ENCODE results near the gene TP53I11. TPM values are rescaled to one million over a fixed set of nuclear protein-coding genes. Genes with fewer than 3 reads are reported as not detected.

Gene TP53I11
- total and polyA plus RNA-seq, 2 of the 13 experiments (the other 11 are each of a cell fraction or from before 2014, with no cell fraction given) = not detected

DNA sequence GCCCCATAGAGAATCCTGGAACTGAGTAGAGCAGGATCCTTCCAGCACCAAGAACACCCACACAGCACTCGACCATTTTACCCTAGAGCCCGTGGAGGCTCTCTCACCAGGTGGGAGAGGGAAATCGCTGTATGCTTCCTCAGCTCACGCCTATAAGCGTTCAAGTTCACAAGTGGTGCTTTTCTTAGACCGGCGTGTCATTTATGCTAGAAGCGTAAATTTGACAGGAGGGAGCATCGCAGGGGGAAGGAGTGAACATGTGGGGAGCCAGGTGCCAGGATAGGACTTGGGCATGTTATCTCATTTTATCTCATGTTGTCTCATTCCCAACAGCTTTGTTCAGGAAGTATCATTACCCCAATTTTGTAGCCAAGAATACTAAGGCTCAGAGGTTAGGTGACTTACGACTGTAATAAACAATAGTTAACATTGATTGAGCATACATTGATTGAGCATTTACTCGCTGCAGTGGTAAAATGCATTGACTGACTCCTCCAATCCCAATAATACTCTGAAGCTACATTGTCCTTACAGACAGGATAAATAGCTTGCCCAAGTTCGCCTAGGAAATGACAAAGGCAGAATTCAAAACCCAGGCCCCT lies 19.1 kb upstream of the TP53I11 start:
- WGBS (ENCODE audit: low lambda C conversion rate) = 45% methylated on average over 7 of the region's 12 CpGs
- Histone ChIP-seq H3K27ac (ENCODE audit: extremely low read length, insufficient read depth, low read length) (no peak overlapping the region), H3K36me3 (replicated peaks in 1 of 2; ENCODE audit: control insufficient read depth in 1 of 2, insufficient read depth in 2 of 2, low read length in 2 of 2) (no peaks in the 10 kb centered on the region), H2AFZ (ENCODE audit: low read length) (no peak overlapping the region), H3K4me3 (replicated peaks in 1 of 3; ENCODE audit: insufficient read depth in 1 of 3, low read depth in 2 of 3, low read length in 3 of 3) (no peak overlapping the region), H3K9ac (ENCODE audit: insufficient read depth, low read depth, low read length) (no peak overlapping the region), H4K20me1 (ENCODE audit: insufficient read depth, low read length) (no peaks in the 10 kb centered on the region), H3K79me2 (ENCODE audit: insufficient read depth, low read length) (no peaks in the 10 kb centered on the region), H3K27me3 (ENCODE audit: control insufficient read depth in 1 of 2, insufficient read depth in 2 of 2, low read length in 2 of 2) (peaks cover 0 to 25% of the 10 kb centered on the region in 2 experiments; a peak in 4 of 5 replicates), H3K9me3 (ENCODE audit: low read length) (no peaks in the 10 kb centered on the region), H3K4me1 (ENCODE audit: insufficient read depth, low read length) (no peaks in the 10 kb centered on the region), H3K4me2 (ENCODE audit: low read depth, low read length) (no peak overlapping the region)
- BruUV-seq (replicated peaks) = no TSS peak
- DNase-seq (ENCODE audit: low spot score) (no peak), FAIRE-seq (no peak), ATAC-seq (no peak)
- intact Hi-C loops (cut with micrococcal nuclease; ENCODE audit: unreplicated experiment) (no loop called here), in situ Hi-C loops (cut with HindIII; ENCODE audit: extremely low pct_ligation_motif_present, low pct_unique_long_range_greater_than_20kb) (no loop called here)
- ChIA-PET POLR2A (no interaction called here), CTCF (ENCODE audit: low intra/inter-chr PET ratio, low total read pairs) (no interaction called here)
- no peak for TF ChIP-seq KLF12 (CRISPR knock-in tag; IDR thresholded peaks at IDR 0.05; ENCODE audit: borderline replicate concordance)
- TF ChIP-seq, protein P1, sequence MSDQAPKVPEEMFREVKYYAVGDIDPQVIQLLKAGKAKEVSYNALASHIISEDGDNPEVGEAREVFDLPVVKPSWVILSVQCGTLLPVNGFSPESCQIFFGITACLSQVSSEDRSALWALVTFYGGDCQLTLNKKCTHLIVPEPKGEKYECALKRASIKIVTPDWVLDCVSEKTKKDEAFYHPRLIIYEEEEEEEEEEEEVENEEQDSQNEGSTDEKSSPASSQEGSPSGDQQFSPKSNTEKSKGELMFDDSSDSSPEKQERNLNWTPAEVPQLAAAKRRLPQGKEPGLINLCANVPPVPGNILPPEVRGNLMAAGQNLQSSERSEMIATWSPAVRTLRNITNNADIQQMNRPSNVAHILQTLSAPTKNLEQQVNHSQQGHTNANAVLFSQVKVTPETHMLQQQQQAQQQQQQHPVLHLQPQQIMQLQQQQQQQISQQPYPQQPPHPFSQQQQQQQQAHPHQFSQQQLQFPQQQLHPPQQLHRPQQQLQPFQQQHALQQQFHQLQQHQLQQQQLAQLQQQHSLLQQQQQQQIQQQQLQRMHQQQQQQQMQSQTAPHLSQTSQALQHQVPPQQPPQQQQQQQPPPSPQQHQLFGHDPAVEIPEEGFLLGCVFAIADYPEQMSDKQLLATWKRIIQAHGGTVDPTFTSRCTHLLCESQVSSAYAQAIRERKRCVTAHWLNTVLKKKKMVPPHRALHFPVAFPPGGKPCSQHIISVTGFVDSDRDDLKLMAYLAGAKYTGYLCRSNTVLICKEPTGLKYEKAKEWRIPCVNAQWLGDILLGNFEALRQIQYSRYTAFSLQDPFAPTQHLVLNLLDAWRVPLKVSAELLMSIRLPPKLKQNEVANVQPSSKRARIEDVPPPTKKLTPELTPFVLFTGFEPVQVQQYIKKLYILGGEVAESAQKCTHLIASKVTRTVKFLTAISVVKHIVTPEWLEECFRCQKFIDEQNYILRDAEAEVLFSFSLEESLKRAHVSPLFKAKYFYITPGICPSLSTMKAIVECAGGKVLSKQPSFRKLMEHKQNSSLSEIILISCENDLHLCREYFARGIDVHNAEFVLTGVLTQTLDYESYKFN (CRISPR knock-in tag; conservative IDR thresholded peaks at IDR 0.05) = no peak
- TF ChIP-seq, protein P2, sequence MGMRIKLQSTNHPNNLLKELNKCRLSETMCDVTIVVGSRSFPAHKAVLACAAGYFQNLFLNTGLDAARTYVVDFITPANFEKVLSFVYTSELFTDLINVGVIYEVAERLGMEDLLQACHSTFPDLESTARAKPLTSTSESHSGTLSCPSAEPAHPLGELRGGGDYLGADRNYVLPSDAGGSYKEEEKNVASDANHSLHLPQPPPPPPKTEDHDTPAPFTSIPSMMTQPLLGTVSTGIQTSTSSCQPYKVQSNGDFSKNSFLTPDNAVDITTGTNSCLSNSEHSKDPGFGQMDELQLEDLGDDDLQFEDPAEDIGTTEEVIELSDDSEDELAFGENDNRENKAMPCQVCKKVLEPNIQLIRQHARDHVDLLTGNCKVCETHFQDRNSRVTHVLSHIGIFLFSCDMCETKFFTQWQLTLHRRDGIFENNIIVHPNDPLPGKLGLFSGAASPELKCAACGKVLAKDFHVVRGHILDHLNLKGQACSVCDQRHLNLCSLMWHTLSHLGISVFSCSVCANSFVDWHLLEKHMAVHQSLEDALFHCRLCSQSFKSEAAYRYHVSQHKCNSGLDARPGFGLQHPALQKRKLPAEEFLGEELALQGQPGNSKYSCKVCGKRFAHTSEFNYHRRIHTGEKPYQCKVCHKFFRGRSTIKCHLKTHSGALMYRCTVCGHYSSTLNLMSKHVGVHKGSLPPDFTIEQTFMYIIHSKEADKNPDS (CRISPR knock-in tag; IDR thresholded peaks at IDR 0.05) = no peak
- TF ChIP-seq, protein P3, sequence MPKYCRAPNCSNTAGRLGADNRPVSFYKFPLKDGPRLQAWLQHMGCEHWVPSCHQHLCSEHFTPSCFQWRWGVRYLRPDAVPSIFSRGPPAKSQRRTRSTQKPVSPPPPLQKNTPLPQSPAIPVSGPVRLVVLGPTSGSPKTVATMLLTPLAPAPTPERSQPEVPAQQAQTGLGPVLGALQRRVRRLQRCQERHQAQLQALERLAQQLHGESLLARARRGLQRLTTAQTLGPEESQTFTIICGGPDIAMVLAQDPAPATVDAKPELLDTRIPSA (CRISPR knock-in tag; IDR thresholded peaks at IDR 0.05; ENCODE audit: borderline replicate concordance) = no peak
- TF ChIP-seq ERF (CRISPR knock-in tag; IDR thresholded peaks at IDR 0.05) = no peak
- TF ChIP-seq, protein P4, sequence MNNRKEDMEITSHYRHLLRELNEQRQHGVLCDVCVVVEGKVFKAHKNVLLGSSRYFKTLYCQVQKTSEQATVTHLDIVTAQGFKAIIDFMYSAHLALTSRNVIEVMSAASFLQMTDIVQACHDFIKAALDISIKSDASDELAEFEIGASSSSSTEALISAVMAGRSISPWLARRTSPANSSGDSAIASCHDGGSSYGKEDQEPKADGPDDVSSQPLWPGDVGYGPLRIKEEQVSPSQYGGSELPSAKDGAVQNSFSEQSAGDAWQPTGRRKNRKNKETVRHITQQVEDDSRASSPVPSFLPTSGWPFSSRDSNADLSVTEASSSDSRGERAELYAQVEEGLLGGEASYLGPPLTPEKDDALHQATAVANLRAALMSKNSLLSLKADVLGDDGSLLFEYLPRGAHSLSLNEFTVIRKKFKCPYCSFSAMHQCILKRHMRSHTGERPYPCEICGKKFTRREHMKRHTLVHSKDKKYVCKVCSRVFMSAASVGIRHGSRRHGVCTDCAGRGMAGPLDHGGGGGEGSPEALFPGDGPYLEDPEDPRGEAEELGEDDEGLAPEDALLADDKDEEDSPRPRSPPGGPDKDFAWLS (CRISPR knock-in tag; IDR thresholded peaks at IDR 0.05; ENCODE audit: borderline replicate concordance) = no peak
- TF ChIP-seq, protein P5, sequence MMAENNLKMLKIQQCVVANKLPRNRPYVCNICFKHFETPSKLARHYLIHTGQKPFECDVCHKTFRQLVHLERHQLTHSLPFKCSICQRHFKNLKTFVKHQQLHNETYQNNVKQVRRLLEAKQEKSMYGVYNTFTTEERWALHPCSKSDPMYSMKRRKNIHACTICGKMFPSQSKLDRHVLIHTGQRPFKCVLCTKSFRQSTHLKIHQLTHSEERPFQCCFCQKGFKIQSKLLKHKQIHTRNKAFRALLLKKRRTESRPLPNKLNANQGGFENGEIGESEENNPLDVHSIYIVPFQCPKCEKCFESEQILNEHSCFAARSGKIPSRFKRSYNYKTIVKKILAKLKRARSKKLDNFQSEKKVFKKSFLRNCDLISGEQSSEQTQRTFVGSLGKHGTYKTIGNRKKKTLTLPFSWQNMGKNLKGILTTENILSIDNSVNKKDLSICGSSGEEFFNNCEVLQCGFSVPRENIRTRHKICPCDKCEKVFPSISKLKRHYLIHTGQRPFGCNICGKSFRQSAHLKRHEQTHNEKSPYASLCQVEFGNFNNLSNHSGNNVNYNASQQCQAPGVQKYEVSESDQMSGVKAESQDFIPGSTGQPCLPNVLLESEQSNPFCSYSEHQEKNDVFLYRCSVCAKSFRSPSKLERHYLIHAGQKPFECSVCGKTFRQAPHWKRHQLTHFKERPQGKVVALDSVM (CRISPR knock-in tag; IDR thresholded peaks at IDR 0.05) = no peak
- TF ChIP-seq ZBTB38 (CRISPR knock-in tag; IDR thresholded peaks at IDR 0.05) = no peak
- TF ChIP-seq SCMH1 (CRISPR knock-in tag; IDR thresholded peaks at IDR 0.05; ENCODE audit: borderline replicate concordance) = no peak
- TF ChIP-seq, protein P6, sequence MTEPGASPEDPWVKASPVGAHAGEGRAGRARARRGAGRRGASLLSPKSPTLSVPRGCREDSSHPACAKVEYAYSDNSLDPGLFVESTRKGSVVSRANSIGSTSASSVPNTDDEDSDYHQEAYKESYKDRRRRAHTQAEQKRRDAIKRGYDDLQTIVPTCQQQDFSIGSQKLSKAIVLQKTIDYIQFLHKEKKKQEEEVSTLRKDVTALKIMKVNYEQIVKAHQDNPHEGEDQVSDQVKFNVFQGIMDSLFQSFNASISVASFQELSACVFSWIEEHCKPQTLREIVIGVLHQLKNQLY (CRISPR knock-in tag; IDR thresholded peaks at IDR 0.05) = no peak
- no peak for TF ChIP-seq KMT2A (CRISPR knock-in tag; IDR thresholded peaks at IDR 0.05)

All from HepG2 (cell line).